HEK293 (cell line): ENCODE data around the gene ZDHHC8.

Experiments
- CTCF ChIA-PET: fragments of 350-600 bp; formaldehyde crosslinking; extraction: SDS; loops from one replicate; lab custom pipeline; 2021; ENCODE audit warnings: antibody characterized with exemption; lab: Yijun Ruan, JAX
- POLR2A ChIA-PET: fragments of 300-600 bp; formaldehyde crosslinking; extraction: SDS; loops from one replicate; lab custom pipeline; 2020; ENCODE audit warnings: antibody characterized with exemption, inconsistent platforms; lab: Yijun Ruan, JAX
- H3K27ac ChIP-seq: fragments of 200-500 bp; sonication (Bioruptor generic); 2 replicates; pipeline ENCODE4 v1.5.1; 2014; ENCODE audit warnings: low read depth, low read length, control low read depth, inconsistent platforms; ENCODE audit errors: extremely low read depth
- H3K36me3 ChIP-seq, 2 experiments: fragments of 200-500 bp in 1 of 2; sonication (Bioruptor generic) in 1 of 2; 1 replicate in 1 of 2; 2 replicates in 1 of 2; pipeline ENCODE4 v1.5.1; 2014 to 2017; ENCODE audit warnings: inconsistent platforms in 2 of 2, low read length in 2 of 2; ENCODE audit not compliant: control insufficient read depth in 2 of 2, insufficient read depth in 1 of 2
- H3K4me1 ChIP-seq: fragments of 200-500 bp; sonication (Bioruptor generic); 2 replicates; pipeline ENCODE4 v1.5.1; 2014; ENCODE audit warnings: mild to moderate bottlenecking, low read length, inconsistent platforms; ENCODE audit not compliant: control insufficient read depth, insufficient read depth
- H3K4me3 ChIP-seq: 2 replicates; pipeline ENCODE4 v1.5.1; 2011; ENCODE audit warnings: low read depth, mild to moderate bottlenecking, control low read depth, low read length, moderate library complexity
- H3K9me3 ChIP-seq: fragments of 200-500 bp; sonication (Bioruptor generic); 2 replicates; pipeline ENCODE4 v1.5.1; 2014; ENCODE audit warnings: low read depth, low read length, inconsistent platforms; ENCODE audit not compliant: control insufficient read depth, insufficient read depth
- GLIS2 ChIP-seq: fragments of 450-650 bp; formaldehyde crosslinking; IDR thresholded peaks from 2 replicates; pipeline ENCODE4 v1.5.1; 2016; ENCODE audit warnings: missing biosample characterization, missing genetic modification characterization
- HOXA7 ChIP-seq: sonication (generic); formaldehyde crosslinking; IDR thresholded peaks from 2 replicates; pipeline ENCODE4 v1.8.1; 2022; ENCODE audit warnings: missing genetic modification reagents, borderline replicate concordance
- MEIS1 ChIP-seq: sonication (generic); formaldehyde crosslinking; IDR thresholded peaks from 2 replicates; pipeline ENCODE4 v1.8.1; 2022; ENCODE audit warnings: missing genetic modification reagents, mild to moderate bottlenecking, borderline replicate concordance
- PATZ1 ChIP-seq: fragments of 450-650 bp; formaldehyde crosslinking; IDR thresholded peaks from 2 replicates; pipeline ENCODE4 v1.5.1; 2016; ENCODE audit warnings: missing biosample characterization, missing genetic modification characterization
- SCRT1 ChIP-seq: fragments of 450-650 bp; formaldehyde crosslinking; IDR thresholded peaks from 2 replicates; pipeline ENCODE4 v1.5.1; 2016; ENCODE audit warnings: missing biosample characterization, missing genetic modification characterization, borderline replicate concordance
- SCRT2 ChIP-seq: fragments of 450-650 bp; formaldehyde crosslinking; IDR thresholded peaks from 2 replicates; pipeline ENCODE4 v1.5.1; 2016; ENCODE audit warnings: missing biosample characterization, missing genetic modification characterization
- SP3 ChIP-seq: fragments of 450-650 bp; formaldehyde crosslinking; IDR thresholded peaks from 2 replicates; pipeline ENCODE4 v1.5.1; 2016; ENCODE audit warnings: missing biosample characterization, missing genetic modification characterization
- ZBTB20 ChIP-seq: fragments of 450-650 bp; formaldehyde crosslinking; IDR thresholded peaks from 2 replicates; pipeline ENCODE4 v1.5.1; 2016; ENCODE audit warnings: missing biosample characterization, missing genetic modification characterization
- ZBTB48 ChIP-seq: fragments of 450-650 bp; formaldehyde crosslinking; IDR thresholded peaks from 2 replicates; pipeline ENCODE4 v1.5.1; 2016; ENCODE audit warnings: missing biosample characterization, missing genetic modification characterization
- ZBTB6 ChIP-seq: fragments of 450-650 bp; formaldehyde crosslinking; IDR thresholded peaks from 2 replicates; pipeline ENCODE4 v1.5.1; 2017; ENCODE audit warnings: missing biosample characterization, missing genetic modification characterization
- ZBTB8A ChIP-seq: fragments of 450-650 bp; formaldehyde crosslinking; IDR thresholded peaks from 2 replicates; pipeline ENCODE4 v1.5.1; 2016; ENCODE audit warnings: missing biosample characterization, missing genetic modification characterization
- ZFHX2 ChIP-seq: fragments of 450-650 bp; formaldehyde crosslinking; conservative IDR thresholded peaks from 2 replicates; pipeline ENCODE4 v1.5.1; 2016; ENCODE audit warnings: missing biosample characterization, missing genetic modification characterization
- ZNF10 ChIP-seq: fragments of 450-650 bp; formaldehyde crosslinking; IDR thresholded peaks from 2 replicates; pipeline ENCODE4 v1.5.1; 2017; ENCODE audit warnings: missing biosample characterization, missing genetic modification characterization
- ZNF169 ChIP-seq: fragments of 450-650 bp; formaldehyde crosslinking; IDR thresholded peaks from 2 replicates; pipeline ENCODE4 v1.5.1; 2016; ENCODE audit warnings: missing biosample characterization, missing genetic modification characterization
- ZNF202 ChIP-seq: fragments of 450-650 bp; formaldehyde crosslinking; IDR thresholded peaks from 2 replicates; pipeline ENCODE4 v1.5.1; 2016; ENCODE audit warnings: missing biosample characterization, missing genetic modification characterization, borderline replicate concordance
- ZNF560 ChIP-seq: fragments of 450-650 bp; formaldehyde crosslinking; IDR thresholded peaks from 2 replicates; pipeline ENCODE4 v1.5.1; 2017; ENCODE audit warnings: missing biosample characterization, missing genetic modification characterization, borderline replicate concordance
- ZNF600 ChIP-seq: fragments of 450-650 bp; formaldehyde crosslinking; IDR thresholded peaks from 2 replicates; pipeline ENCODE4 v1.5.1; 2016; ENCODE audit warnings: missing biosample characterization, missing genetic modification characterization
- ZNF626 ChIP-seq: fragments of 450-650 bp; sonication (Bioruptor Pico); formaldehyde crosslinking; IDR thresholded peaks from 2 replicates; pipeline ENCODE4 v1.5.1; 2018; ENCODE audit warnings: missing biosample characterization, missing genetic modification characterization, inconsistent platforms
- ZNF660 ChIP-seq: fragments of 450-650 bp; IDR thresholded peaks from 2 replicates; pipeline ENCODE4 v1.5.1; 2018; ENCODE audit warnings: missing biosample characterization, mild to moderate bottlenecking, missing genetic modification characterization
- ZNF692 ChIP-seq: fragments of 450-650 bp; formaldehyde crosslinking; IDR thresholded peaks from 2 replicates; pipeline ENCODE4 v1.5.1; 2016; ENCODE audit warnings: missing biosample characterization, missing genetic modification characterization
- ZNF776 ChIP-seq: fragments of 450-650 bp; formaldehyde crosslinking; IDR thresholded peaks from 2 replicates; pipeline ENCODE4 v1.5.0; 2017; ENCODE audit warnings: missing biosample characterization, missing genetic modification characterization, borderline replicate concordance
- TF ChIP-seq, protein P1 (sequence below): fragments of 450-650 bp; formaldehyde crosslinking; IDR thresholded peaks from 2 replicates; pipeline ENCODE4 v1.5.0; 2017; ENCODE audit warnings: missing biosample characterization, missing genetic modification characterization, borderline replicate concordance
- TF ChIP-seq, protein P2 (sequence below): fragments of 450-650 bp; formaldehyde crosslinking; IDR thresholded peaks from 2 replicates; pipeline ENCODE4 v1.5.1; 2016; ENCODE audit warnings: missing biosample characterization, missing genetic modification characterization, borderline replicate concordance

The ZDHHC8 gene

GRCh38 chr22:20128902-20129746, 2.5 kb upstream of the ZDHHC8 start (continued):
- TF ChIP-seq ZNF692 (tag by site-specific recombination), result 0 out of 2 replicates have a peak, but pooled peaks have one; percentile 52
- peak; percentile 47; the same call in 1 of the 2 replicates for TF ChIP-seq ZBTB8A (tag by site-specific recombination)
- TF ChIP-seq ZNF600 (tag by site-specific recombination), result peak; percentile 84
- TF ChIP-seq ZNF10 (tag by site-specific recombination), result peak; percentile 51; the same call in 1 of the 2 replicates
- TF ChIP-seq SCRT2, result peak; percentile 78
- peak; percentile 41; the same call in 1 of the 2 replicates for TF ChIP-seq ZNF660 (tag by site-specific recombination)
- peak; percentile 59 for TF ChIP-seq ZBTB20 (tag by site-specific recombination)
- no peak for TF ChIP-seq ZNF776
- no peak for TF ChIP-seq ZNF626 (tag by site-specific recombination)
- peak; percentile 95 for TF ChIP-seq ZBTB48 (tag by site-specific recombination)
- TF ChIP-seq SCRT1, result 0 out of 2 replicates have a peak, but pooled peaks have one; percentile 21
- TF ChIP-seq GLIS2 (tag by site-specific recombination), result peak; percentile 95
- no peak for TF ChIP-seq SP3
- TF ChIP-seq ZBTB6 (tag by site-specific recombination), result no peak
- no peak for TF ChIP-seq ZNF169 (tag by site-specific recombination)
- TF ChIP-seq PATZ1 (tag by site-specific recombination), result peak; percentile 73
- TF ChIP-seq, all 188 proteins: peak for 25

DNA sequence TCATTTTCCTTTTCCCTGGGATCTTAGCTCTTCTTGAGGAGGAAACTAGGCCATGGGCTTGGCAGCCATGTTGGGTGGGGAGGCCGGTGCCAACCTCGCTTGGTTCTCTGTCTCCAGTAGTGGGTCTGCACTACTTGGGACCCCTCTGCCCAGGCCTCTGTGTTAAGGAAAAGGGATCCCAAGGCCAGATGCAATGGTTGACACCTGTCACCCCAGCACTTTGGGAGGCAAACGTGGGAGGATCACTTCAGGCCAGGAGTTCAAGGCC, 1.9 kb upstream of the ZDHHC8 start:
- ChIA-PET CTCF (interaction anchor here (0.6 to 1.8 kb wide), 5 partner anchors 10 to 156 kb away, joined by 3 to 7 read pairs (median 4); partner anchors contain the start of gene TRMT2A), POLR2A (interaction anchor here (4.9 kb wide), 1 partner anchor 11 kb away, joined by 62 read pairs; the partner anchor contains the start of genes RANBP1 and TRMT2A)
- H3K36me3 ChIP-seq, result peaks cover 0 to 48% of the 10 kb centered on the region in 2 experiments; a peak in 1 of 3 replicates
- peaks cover 3% of the 10 kb centered on the region; the same call in 1 of the 2 replicates for H3K4me1 ChIP-seq
- H3K4me3 ChIP-seq, result no peak overlapping the region
- no peak overlapping the region for H3K27ac ChIP-seq
- H3K9me3 ChIP-seq, result no peaks in the 10 kb centered on the region
- TF ChIP-seq ZFHX2 (tag by site-specific recombination) (no peak), ZNF202 (tag by site-specific recombination) (no peak), HOXA7 (CRISPR knock-in tag) (no peak), MEIS1 (no peak), ZNF560 (tag by site-specific recombination) (no peak)
- TF ChIP-seq, protein P1, sequence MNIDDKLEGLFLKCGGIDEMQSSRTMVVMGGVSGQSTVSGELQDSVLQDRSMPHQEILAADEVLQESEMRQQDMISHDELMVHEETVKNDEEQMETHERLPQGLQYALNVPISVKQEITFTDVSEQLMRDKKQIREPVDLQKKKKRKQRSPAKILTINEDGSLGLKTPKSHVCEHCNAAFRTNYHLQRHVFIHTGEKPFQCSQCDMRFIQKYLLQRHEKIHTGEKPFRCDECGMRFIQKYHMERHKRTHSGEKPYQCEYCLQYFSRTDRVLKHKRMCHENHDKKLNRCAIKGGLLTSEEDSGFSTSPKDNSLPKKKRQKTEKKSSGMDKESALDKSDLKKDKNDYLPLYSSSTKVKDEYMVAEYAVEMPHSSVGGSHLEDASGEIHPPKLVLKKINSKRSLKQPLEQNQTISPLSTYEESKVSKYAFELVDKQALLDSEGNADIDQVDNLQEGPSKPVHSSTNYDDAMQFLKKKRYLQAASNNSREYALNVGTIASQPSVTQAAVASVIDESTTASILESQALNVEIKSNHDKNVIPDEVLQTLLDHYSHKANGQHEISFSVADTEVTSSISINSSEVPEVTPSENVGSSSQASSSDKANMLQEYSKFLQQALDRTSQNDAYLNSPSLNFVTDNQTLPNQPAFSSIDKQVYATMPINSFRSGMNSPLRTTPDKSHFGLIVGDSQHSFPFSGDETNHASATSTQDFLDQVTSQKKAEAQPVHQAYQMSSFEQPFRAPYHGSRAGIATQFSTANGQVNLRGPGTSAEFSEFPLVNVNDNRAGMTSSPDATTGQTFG (tag by site-specific recombination), result no peak
- TF ChIP-seq, protein P2, sequence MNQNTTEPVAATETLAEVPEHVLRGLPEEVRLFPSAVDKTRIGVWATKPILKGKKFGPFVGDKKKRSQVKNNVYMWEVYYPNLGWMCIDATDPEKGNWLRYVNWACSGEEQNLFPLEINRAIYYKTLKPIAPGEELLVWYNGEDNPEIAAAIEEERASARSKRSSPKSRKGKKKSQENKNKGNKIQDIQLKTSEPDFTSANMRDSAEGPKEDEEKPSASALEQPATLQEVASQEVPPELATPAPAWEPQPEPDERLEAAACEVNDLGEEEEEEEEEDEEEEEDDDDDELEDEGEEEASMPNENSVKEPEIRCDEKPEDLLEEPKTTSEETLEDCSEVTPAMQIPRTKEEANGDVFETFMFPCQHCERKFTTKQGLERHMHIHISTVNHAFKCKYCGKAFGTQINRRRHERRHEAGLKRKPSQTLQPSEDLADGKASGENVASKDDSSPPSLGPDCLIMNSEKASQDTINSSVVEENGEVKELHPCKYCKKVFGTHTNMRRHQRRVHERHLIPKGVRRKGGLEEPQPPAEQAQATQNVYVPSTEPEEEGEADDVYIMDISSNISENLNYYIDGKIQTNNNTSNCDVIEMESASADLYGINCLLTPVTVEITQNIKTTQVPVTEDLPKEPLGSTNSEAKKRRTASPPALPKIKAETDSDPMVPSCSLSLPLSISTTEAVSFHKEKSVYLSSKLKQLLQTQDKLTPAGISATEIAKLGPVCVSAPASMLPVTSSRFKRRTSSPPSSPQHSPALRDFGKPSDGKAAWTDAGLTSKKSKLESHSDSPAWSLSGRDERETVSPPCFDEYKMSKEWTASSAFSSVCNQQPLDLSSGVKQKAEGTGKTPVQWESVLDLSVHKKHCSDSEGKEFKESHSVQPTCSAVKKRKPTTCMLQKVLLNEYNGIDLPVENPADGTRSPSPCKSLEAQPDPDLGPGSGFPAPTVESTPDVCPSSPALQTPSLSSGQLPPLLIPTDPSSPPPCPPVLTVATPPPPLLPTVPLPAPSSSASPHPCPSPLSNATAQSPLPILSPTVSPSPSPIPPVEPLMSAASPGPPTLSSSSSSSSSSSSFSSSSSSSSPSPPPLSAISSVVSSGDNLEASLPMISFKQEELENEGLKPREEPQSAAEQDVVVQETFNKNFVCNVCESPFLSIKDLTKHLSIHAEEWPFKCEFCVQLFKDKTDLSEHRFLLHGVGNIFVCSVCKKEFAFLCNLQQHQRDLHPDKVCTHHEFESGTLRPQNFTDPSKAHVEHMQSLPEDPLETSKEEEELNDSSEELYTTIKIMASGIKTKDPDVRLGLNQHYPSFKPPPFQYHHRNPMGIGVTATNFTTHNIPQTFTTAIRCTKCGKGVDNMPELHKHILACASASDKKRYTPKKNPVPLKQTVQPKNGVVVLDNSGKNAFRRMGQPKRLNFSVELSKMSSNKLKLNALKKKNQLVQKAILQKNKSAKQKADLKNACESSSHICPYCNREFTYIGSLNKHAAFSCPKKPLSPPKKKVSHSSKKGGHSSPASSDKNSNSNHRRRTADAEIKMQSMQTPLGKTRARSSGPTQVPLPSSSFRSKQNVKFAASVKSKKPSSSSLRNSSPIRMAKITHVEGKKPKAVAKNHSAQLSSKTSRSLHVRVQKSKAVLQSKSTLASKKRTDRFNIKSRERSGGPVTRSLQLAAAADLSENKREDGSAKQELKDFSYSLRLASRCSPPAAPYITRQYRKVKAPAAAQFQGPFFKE (tag by site-specific recombination), result no peak
